Muscle of leg (tissue), 11 donors: ENCODE data around the gene MMS19. TPM values are rescaled to one million over a fixed set of nuclear protein-coding genes. Genes with fewer than 3 reads are reported as not detected.

ENCODE experiments used
- DNase-seq: peaks from one replicate; pipeline ENCODE4 v3.0.0; 2013
- H3K27ac ChIP-seq: one replicate; pipeline ENCODE4 v1.5.1; 2013; ENCODE audit warnings: mild to moderate bottlenecking, low read length, control low read depth
- H3K27me3 ChIP-seq: one replicate; pipeline ENCODE4 v1.6.1; 2013; ENCODE audit warnings: low read length; ENCODE audit not compliant: control insufficient read depth, insufficient read depth
- H3K36me3 ChIP-seq: one replicate; pipeline ENCODE4 v1.6.1; 2013; ENCODE audit warnings: low read length; ENCODE audit not compliant: control insufficient read depth, insufficient read depth
- H3K4me1 ChIP-seq: one replicate; pipeline ENCODE4 v1.6.1; 2013; ENCODE audit warnings: low read length; ENCODE audit not compliant: control insufficient read depth, insufficient read depth
- H3K4me3 ChIP-seq: one replicate; pipeline ENCODE4 v1.5.1; 2013; ENCODE audit warnings: low read length, control low read depth
- H3K9me3 ChIP-seq: replicated peaks from 2 replicates; pipeline ENCODE4 v1.6.1; 2013; ENCODE audit warnings: low read depth, low read length; ENCODE audit not compliant: control insufficient read depth
- WGBS: methylation state at CpG from one replicate; pipeline ENCODE4 v1.1.5; 2013; ENCODE audit warnings: missing lambda C conversion rate; ENCODE audit not compliant: insufficient coverage; 5-methylcytosine and 5-hydroxymethylcytosine counted together
- polyA plus RNA-seq, 8 donors: library from polyadenylated mRNA; unstranded; fragments of 120-200 nt; gene quantifications; one replicate each; pipeline versions ENCODE4 v1.2.1 to v1.2.3, GENCODE V29; 2013; ENCODE audit warnings: inconsistent platforms in 1 of 8, low replicate concordance in 1 of 8; ENCODE audit not compliant: insufficient read length in 8 of 8, insufficient read depth in 1 of 8
- total RNA-seq: library from RNA; stranded (reverse); fragments of 120-200 nt; gene quantifications from one replicate; pipeline ENCODE4 v1.2.4, GENCODE V29; 2013

MMS19 gene
- total and polyA plus RNA-seq, 9 donors = 51.9 to 70.8 (median 64.9) TPM

- DNase-seq = no peak
- H3K36me3 ChIP-seq = peaks cover 90% of the 10 kb centered on the region
Observed at GRCh38 chr10:97468162-97468561, 30.1 kb downstream of the MMS19 start.

GRCh38 chr10:97466755-97467154 is 31.5 kb downstream of the MMS19 start:
- no peak for DNase-seq
- Histone ChIP-seq H3K36me3 (peaks cover 95% of the 10 kb centered on the region), H3K9me3 (no peaks in the 10 kb centered on the region), H3K4me3 (no peak overlapping the region), H3K27me3 (no peaks in the 10 kb centered on the region), H3K27ac (no peak overlapping the region), H3K4me1 (no peaks in the 10 kb centered on the region)
- WGBS = no CpG with 5 or more reads among the region's 4 CpGs

More at GRCh38 chr10:97468162-97468561, 30.1 kb downstream of the MMS19 start:
- 58% methylated on average over 2 of the region's 3 CpGs for WGBS
- H3K27me3 ChIP-seq = no peaks in the 10 kb centered on the region
- no peaks in the 10 kb centered on the region for H3K4me1 ChIP-seq
- H3K27ac ChIP-seq = no peak overlapping the region
- no peaks in the 10 kb centered on the region for H3K9me3 ChIP-seq
- no peak overlapping the region for H3K4me3 ChIP-seq

DNA sequence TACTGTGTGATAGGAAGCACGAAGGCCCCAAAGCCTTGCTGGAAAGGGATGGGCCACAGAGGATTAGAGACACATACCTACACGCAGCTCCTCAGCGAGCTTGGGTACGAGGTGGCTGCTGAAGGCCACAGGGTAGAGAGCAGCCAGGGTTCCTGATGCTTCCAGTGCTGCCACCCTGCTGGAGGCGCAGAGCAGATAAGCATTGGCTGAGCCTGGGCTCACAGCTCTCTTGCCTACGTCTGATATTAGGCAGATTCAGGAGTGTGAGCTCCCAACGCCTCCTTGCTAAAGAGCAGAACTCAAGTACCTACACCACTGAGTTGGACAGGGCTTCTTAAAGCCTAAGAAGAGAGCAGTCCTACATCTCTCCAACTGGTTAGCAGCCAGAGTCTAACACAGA is 32.2 kb downstream of the MMS19 start:
- no peak overlapping the region for H3K4me3 ChIP-seq
- WGBS = 89% methylated on average over 6 of the region's 7 CpGs
- no peak overlapping the region for H3K27ac ChIP-seq
- H3K36me3 ChIP-seq = peaks cover 97% of the 10 kb centered on the region
- H3K9me3 ChIP-seq = no peaks in the 10 kb centered on the region
- no peak for DNase-seq
- no peaks in the 10 kb centered on the region for H3K27me3 ChIP-seq
- no peaks in the 10 kb centered on the region for H3K4me1 ChIP-seq

GRCh38 chr10:97464226-97464625 is 34.0 kb downstream of the MMS19 start:
- no peaks in the 10 kb centered on the region for H3K9me3 ChIP-seq
- no peaks in the 10 kb centered on the region for H3K27me3 ChIP-seq
- DNase-seq = no peak
- H3K27ac ChIP-seq = no peak overlapping the region
- H3K4me1 ChIP-seq = no peaks in the 10 kb centered on the region
- H3K36me3 ChIP-seq = peaks cover 99% of the 10 kb centered on the region
- H3K4me3 ChIP-seq = no peak overlapping the region
- 22% methylated on average over 1 of the region's 1 CpG for WGBS

DNA sequence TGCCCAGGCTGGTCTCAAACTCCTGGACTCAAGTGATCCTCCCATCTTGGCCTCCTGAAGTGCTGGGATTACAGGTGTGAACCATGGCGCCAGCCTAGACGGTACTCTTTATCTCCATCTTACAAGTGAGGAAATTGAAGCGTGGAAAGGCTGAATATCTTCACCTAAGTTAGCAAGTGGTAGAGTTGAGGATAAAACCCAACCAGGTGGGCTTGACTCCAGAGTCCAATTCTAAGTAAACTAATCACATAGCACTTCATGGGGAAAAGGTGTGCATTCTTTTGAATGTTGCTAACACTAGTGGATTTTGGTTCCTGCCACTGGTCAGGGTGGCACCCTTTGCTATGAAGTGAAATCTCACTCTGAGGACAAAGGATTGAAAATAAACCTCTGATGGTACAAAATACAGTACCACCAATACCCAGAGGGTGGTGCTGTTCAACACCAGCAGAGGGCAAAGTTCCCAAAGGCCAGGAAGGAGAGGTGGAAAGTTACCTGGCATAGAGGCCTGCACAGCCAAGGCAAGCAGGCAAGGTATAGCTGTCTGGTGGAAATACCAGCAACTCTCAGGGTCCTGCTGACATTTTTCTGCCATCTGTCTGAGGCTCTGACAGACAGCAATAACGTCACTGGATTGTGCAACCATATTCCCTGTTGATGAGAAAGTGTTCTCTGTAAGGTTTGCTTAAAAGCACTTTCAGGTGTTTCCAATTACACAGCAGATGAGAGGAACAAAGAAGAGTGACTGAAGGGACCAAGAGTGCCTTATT is 34.7 kb downstream of the MMS19 start:
- Histone ChIP-seq H3K4me1 (no peaks in the 10 kb centered on the region), H3K27ac (no peak overlapping the region), H3K36me3 (peaks cover 99% of the 10 kb centered on the region), H3K9me3 (no peaks in the 10 kb centered on the region), H3K27me3 (no peaks in the 10 kb centered on the region), H3K4me3 (no peak overlapping the region)
- peak; percentile 47 for DNase-seq
- 17% methylated on average over 1 of the region's 4 CpGs for WGBS

- H3K4me3 ChIP-seq = no peak overlapping the region
- H3K4me1 ChIP-seq = no peaks in the 10 kb centered on the region
- DNase-seq = no peak
- H3K36me3 ChIP-seq = peaks cover 96% of the 10 kb centered on the region
- no peak overlapping the region for H3K27ac ChIP-seq
- H3K9me3 ChIP-seq = no peaks in the 10 kb centered on the region
- no peaks in the 10 kb centered on the region for H3K27me3 ChIP-seq
- WGBS = 85% methylated on average over 2 of the region's 2 CpGs
Observed at GRCh38 chr10:97462309-97462708, 35.9 kb downstream of the MMS19 start.

GRCh38 chr10:97459933-97460332 is 38.3 kb downstream of the MMS19 start:
- 94% methylated on average over 5 of the region's 7 CpGs for WGBS
- Histone ChIP-seq H3K27ac (no peak overlapping the region), H3K4me1 (no peaks in the 10 kb centered on the region), H3K36me3 (peaks cover 94% of the 10 kb centered on the region), H3K27me3 (no peaks in the 10 kb centered on the region), H3K9me3 (no peaks in the 10 kb centered on the region), H3K4me3 (no peak overlapping the region)
- no peak for DNase-seq

DNA sequence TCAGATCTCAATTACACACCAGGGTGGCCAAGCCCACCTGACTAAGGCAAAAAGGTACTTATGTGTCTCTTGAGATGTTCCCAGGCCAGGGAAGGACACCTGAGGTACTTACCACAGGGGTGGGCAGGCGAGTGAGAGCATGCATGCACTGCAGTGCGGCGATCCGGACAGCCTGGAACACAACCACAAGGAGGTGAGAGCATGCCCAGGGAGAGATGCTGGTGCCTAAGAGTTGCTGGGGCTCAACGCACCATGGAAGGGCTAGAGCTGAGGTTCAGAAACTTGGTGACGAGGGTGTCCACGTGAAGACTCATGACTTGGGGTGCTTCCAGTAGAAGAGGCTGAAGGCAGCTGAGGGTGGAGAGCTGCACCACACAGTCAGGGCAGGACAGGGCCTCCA is 39.1 kb downstream of the MMS19 start:
- 96% methylated on average over 7 of the region's 7 CpGs for WGBS
- Histone ChIP-seq H3K27ac (no peak overlapping the region), H3K4me3 (no peak overlapping the region), H3K4me1 (peaks cover 5% of the 10 kb centered on the region), H3K36me3 (peaks cover 93% of the 10 kb centered on the region), H3K27me3 (no peaks in the 10 kb centered on the region), H3K9me3 (no peaks in the 10 kb centered on the region)
- DNase-seq = no peak

GRCh38 chr10:97456686-97457065 is 41.5 kb downstream of the MMS19 start:
- H3K36me3 ChIP-seq = peaks cover 89% of the 10 kb centered on the region

DNA sequence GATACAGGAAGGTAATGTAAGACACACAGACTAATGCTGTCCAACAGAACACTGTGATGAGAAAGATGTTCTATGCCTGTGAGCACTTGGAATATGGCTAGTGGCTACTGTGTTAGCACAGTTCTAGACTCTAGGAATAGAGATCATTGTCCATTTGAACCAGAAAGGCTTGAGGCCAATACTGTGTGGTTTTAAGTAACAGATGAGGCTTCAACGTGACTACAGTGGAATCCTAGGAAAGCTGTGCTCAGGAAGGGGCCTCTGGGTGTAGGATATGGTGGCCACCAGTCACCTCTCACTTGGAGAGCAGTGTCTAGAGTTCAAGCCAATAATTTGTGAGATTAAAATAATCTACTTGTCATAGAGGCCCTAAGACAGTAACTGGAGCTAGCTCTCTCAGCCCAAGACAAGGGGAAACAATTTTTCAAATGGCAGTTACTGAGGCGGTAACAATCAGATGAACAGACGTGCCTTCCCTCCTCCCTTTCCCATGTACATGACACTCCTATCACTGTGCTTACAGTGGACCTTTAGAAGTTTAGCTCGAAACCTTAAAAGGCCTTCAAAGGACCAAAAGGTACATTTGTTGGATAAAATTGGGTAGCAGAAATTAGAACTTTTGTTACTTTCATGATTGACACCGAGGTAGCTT is 42.1 kb downstream of the MMS19 start:
- Histone ChIP-seq H3K36me3 (peaks cover 87% of the 10 kb centered on the region), H3K4me3 (no peak overlapping the region), H3K27ac (no peak overlapping the region), H3K27me3 (no peaks in the 10 kb centered on the region), H3K4me1 (peaks cover 5% of the 10 kb centered on the region), H3K9me3 (no peaks in the 10 kb centered on the region)
- no peak for DNase-seq
- 52% methylated on average over 2 of the region's 5 CpGs for WGBS

More at GRCh38 chr10:97456686-97457065, 41.5 kb downstream of the MMS19 start:
- H3K4me1 ChIP-seq = peaks cover 5% of the 10 kb centered on the region
- WGBS = 69% methylated on average over 2 of the region's 3 CpGs
- H3K27ac ChIP-seq = no peak overlapping the region
- no peaks in the 10 kb centered on the region for H3K27me3 ChIP-seq
- H3K9me3 ChIP-seq = no peaks in the 10 kb centered on the region
- DNase-seq = no peak
- no peak overlapping the region for H3K4me3 ChIP-seq
